OCI-LY3 (cell line): Measurements from ENCODE around the gene RAPSN.

Source experiments
- CTCF ChIP-seq: fragments of 200-600, 300-600 bp; sonication (generic); IDR thresholded peaks from 2 replicates; pipeline ENCODE4 v1.5.1; 2014; ENCODE audit warnings: antibody characterized with exemption, low read length, low read depth
- EZH2phosphoT487 ChIP-seq: fragments of 200-600 bp; shearing (Covaris generic); IDR thresholded peaks from 2 replicates; pipeline ENCODE4 v1.6.1; 2018; ENCODE audit warnings: antibody characterized with exemption, mixed run types, low read depth

- no peak for TF ChIP-seq CTCF
- TF ChIP-seq EZH2phosphoT487: no peak
Observed at GRCh38 chr11:47415949-47416472, 32.9 kb downstream of the RAPSN start.
